Measurements from ENCODE around the gene CD48. TPM values are rescaled to one million over a fixed set of nuclear protein-coding genes. Genes with fewer than 3 reads are reported as not detected.

Gene CD48
- polyA plus RNA-seq, 6 donors from 2014 or later, result 129 to 163 (median 153) TPM

DNA sequence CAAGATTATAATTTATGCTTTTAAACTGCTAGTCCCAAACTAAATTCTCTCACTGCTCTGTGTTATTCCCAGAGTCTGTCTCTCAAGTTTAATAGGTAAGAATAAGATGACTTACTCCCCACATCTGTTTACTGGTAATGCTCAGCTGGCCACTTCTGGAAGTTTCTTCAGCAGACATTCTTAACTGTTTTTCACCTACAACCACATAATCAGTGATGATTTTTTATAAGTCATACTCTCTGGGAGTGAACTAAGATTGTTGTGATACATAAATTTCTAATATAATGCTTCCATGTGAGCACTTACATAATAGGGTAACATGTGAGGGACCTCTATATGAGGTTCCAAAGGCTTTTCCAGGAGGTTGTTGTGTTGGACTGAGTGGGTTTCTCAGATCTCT lies 36.1 kb upstream of the CD48 start:
- Mint-ChIP-seq H3K27me3 (no peaks in the 10 kb centered on the region), H3K4me3 (no peak overlapping the region), H3K9me3 (no peaks in the 10 kb centered on the region), H3K4me1 (peaks cover 16 to 21% (median 20%) of the 10 kb centered on the region in 3 donors), H3K36me3 (no peaks in the 10 kb centered on the region), H3K27ac (peak overlapping the region in 3 of 6 donors; percentile 16 to 32 (median 23))
- DNase-seq, result no peak
- ATAC-seq (ENCODE audit: low read depth in 2 of 2), result no peak

GRCh38 chr1:160746836-160747500 lies 35.3 kb upstream of the CD48 start:
- H3K4me1 Mint-ChIP-seq, result peaks cover 23 to 26% (median 25%) of the 10 kb centered on the region in 3 donors
- H3K27me3 Mint-ChIP-seq, result no peaks in the 10 kb centered on the region
- no peak for ATAC-seq (ENCODE audit: low read depth in 2 of 2)
- peak overlapping the region in 1 of 6 donors; percentile 26 for H3K27ac Mint-ChIP-seq
- no peak overlapping the region for H3K4me3 Mint-ChIP-seq
- no peaks in the 10 kb centered on the region for H3K36me3 Mint-ChIP-seq
- H3K9me3 Mint-ChIP-seq, result no peaks in the 10 kb centered on the region
- DNase-seq, result no peak

- Mint-ChIP-seq H3K4me3 (no peak overlapping the region), H3K27me3 (no peaks in the 10 kb centered on the region), H3K9me3 (no peaks in the 10 kb centered on the region), H3K4me1 (peaks cover 25 to 27% (median 25%) of the 10 kb centered on the region in 3 donors), H3K27ac (peak overlapping the region in 1 of 6 donors; percentile 86), H3K36me3 (peaks cover 0 to 5% of the 10 kb centered on the region in 2 donors)
- DNase-seq (no peak), ATAC-seq (ENCODE audit: low read depth in 2 of 2) (no peak)
Measured at GRCh38 chr1:160745551-160745950, 33.9 kb upstream of the CD48 start.

- Mint-ChIP-seq H3K36me3 (peaks cover 0 to 5% of the 10 kb centered on the region in 2 donors), H3K9me3 (no peaks in the 10 kb centered on the region), H3K27ac (peak overlapping the region in 3 of 6 donors; percentile 15 to 91 (median 86)), H3K27me3 (no peaks in the 10 kb centered on the region), H3K4me1 (peaks cover 19 to 30% (median 20%) of the 10 kb centered on the region in 3 donors), H3K4me3 (no peak overlapping the region)
- ATAC-seq (ENCODE audit: low read depth in 2 of 2) (no peak), DNase-seq (no peak)
Measured at GRCh38 chr1:160744852-160745520, 33.4 kb upstream of the CD48 start.

DNA sequence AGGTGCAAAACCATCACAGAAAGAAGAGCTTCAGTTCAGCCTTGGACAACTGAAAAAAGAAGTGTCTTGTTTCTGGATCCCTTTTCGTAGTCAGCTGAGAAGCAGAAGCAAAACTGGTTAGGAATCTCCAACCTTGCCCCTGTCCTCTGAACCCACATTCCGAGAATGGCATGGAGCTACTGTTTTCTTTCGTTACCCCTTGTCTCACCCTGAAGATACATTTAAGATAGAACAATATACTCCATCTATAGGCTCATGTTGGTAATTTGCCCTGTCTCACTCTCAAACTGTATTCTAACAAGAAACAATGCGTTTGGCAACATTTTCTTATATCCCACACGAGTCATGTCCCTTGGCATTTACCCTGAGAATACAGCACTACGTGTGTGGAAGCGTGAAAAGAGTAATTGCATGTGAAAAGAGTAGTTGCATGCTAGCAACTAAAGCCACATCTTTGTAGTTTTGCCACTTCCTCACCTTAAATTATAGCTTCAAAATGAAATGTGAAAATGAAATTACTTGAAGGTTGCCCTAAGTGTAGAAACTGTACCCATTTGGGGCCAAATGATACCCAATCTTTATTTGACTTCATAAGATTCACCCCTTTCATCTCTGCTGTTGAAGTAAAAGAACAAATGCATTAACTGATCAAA lies 32.7 kb upstream of the CD48 start:
- H3K27me3 Mint-ChIP-seq, result no peaks in the 10 kb centered on the region
- H3K9me3 Mint-ChIP-seq, result no peaks in the 10 kb centered on the region
- DNase-seq, result no peak
- no peak overlapping the region for H3K4me3 Mint-ChIP-seq
- H3K4me1 Mint-ChIP-seq, result peaks cover 21 to 34% (median 21%) of the 10 kb centered on the region in 3 donors
- peak overlapping the region in 2 of 6 donors; percentile 15 to 81 for H3K27ac Mint-ChIP-seq
- peaks cover 0 to 5% of the 10 kb centered on the region in 2 donors for H3K36me3 Mint-ChIP-seq
- no peak for ATAC-seq (ENCODE audit: low read depth in 2 of 2)

- DNase-seq (no peak), ATAC-seq (ENCODE audit: low read depth in 2 of 2) (no peak)
- Mint-ChIP-seq H3K27me3 (no peaks in the 10 kb centered on the region), H3K4me3 (no peak overlapping the region), H3K36me3 (peaks cover 0 to 5% of the 10 kb centered on the region in 2 donors), H3K9me3 (no peaks in the 10 kb centered on the region), H3K4me1 (peaks cover 28 to 43% (median 32%) of the 10 kb centered on the region in 3 donors), H3K27ac (peak overlapping the region in 1 of 6 donors; percentile 65)
Measured at GRCh38 chr1:160743266-160743665, 31.6 kb upstream of the CD48 start.

GRCh38 chr1:160742428-160743127 lies 31.0 kb upstream of the CD48 start:
- Mint-ChIP-seq H3K4me1 (peaks cover 34 to 47% (median 35%) of the 10 kb centered on the region in 3 donors), H3K36me3 (peaks cover 0 to 5% of the 10 kb centered on the region in 2 donors), H3K27me3 (no peaks in the 10 kb centered on the region), H3K27ac (peak overlapping the region in 3 of 6 donors; percentile 4 to 65 (median 48)), H3K4me3 (no peak overlapping the region), H3K9me3 (peaks cover 0 to 1% (median 0%) of the 10 kb centered on the region in 7 donors)
- DNase-seq, result no peak
- no peak for ATAC-seq (ENCODE audit: low read depth in 2 of 2)

- DNase-seq, result no peak
- H3K4me3 Mint-ChIP-seq, result no peak overlapping the region
- peaks cover 0 to 9% (median 7%) of the 10 kb centered on the region in 7 donors for H3K9me3 Mint-ChIP-seq
Measured at GRCh38 chr1:160741612-160742348, 30.2 kb upstream of the CD48 start.

DNA sequence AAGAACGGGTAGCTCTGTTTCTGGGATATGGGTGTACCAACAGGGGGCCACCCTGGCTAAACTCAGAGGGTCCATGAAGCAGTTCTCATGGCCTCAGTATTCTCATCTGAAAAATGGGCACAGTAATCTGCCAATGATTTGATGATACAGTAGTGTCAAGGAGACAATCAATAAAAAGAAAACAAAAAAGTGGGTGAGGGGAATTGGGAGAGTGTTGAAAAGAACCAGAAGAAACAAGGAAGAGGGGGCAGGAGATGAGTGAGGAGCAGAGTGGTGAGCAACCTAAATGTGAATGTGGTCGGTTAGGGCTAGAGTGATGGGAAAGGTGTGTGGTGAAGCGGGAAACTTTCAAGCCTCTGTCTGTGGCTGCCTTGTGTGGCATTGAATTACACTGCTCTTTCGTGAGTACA lies 29.5 kb upstream of the CD48 start:
- Mint-ChIP-seq H3K4me1 (peaks cover 34 to 47% (median 35%) of the 10 kb centered on the region in 3 donors), H3K27ac (peak overlapping the region in 2 of 6 donors; percentile 79 to 99)
- no peak for DNase-seq

More at GRCh38 chr1:160741612-160742348, 30.2 kb upstream of the CD48 start:
- Mint-ChIP-seq H3K27ac (peak overlapping the region in 2 of 6 donors; percentile 61 to 65), H3K36me3 (peaks cover 5% of the 10 kb centered on the region in 2 donors), H3K27me3 (no peaks in the 10 kb centered on the region), H3K4me1 (peaks cover 34 to 47% (median 35%) of the 10 kb centered on the region in 3 donors)
- ATAC-seq (ENCODE audit: low read depth in 2 of 2), result no peak

GRCh38 chr1:160740133-160740688 lies 28.6 kb upstream of the CD48 start:
- peaks cover 0 to 21% (median 16%) of the 10 kb centered on the region in 7 donors for H3K9me3 Mint-ChIP-seq
- peaks cover 5 to 6% of the 10 kb centered on the region in 2 donors for H3K36me3 Mint-ChIP-seq
- H3K4me1 Mint-ChIP-seq, result peaks cover 34 to 47% (median 34%) of the 10 kb centered on the region in 3 donors
- ATAC-seq (ENCODE audit: low read depth in 2 of 2) (no peak), DNase-seq (no peak)
- H3K27me3 Mint-ChIP-seq, result no peaks in the 10 kb centered on the region
- peak overlapping the region in 1 of 8 donors; percentile 13 for H3K4me3 Mint-ChIP-seq
- peak overlapping the region in 2 of 6 donors; percentile 47 to 56 for H3K27ac Mint-ChIP-seq

More for the DNA sequence above, 29.5 kb upstream of the CD48 start:
- no peaks in the 10 kb centered on the region for H3K27me3 Mint-ChIP-seq
- peaks cover 0 to 15% (median 14%) of the 10 kb centered on the region in 7 donors for H3K9me3 Mint-ChIP-seq
- ATAC-seq (ENCODE audit: low read depth in 2 of 2), result no peak
- no peak overlapping the region for H3K4me3 Mint-ChIP-seq
- peaks cover 5 to 6% of the 10 kb centered on the region in 2 donors for H3K36me3 Mint-ChIP-seq

DNA sequence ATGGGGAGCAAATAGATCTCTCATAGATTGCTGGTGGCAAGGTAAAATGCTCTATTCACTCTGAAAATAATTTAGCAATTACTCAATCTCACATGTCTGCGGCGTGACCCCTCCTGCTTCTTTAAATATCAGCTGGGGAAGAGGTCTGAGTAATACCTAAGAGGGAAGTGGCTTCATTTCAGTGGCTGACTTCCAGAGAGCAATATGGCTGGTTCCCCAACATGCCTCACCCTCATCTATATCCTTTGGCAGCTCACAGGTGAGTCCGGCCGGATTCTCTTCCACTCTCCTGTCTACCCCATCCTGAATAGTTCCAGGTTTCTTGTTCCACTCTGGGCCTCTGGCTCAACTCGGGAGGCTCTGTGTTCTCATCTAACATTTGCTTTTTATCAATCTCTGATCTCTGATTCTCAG lies 27.5 kb upstream of the CD48 start, which contains the start of gene SLAMF7:
Gene SLAMF7 (plus strand): TSS at position 150 of the 414 bp plus-strand sequence. CDS start 55 bp downstream, at position 205.
- no peaks in the 10 kb centered on the region for H3K27me3 Mint-ChIP-seq
- ATAC-seq (ENCODE audit: low read depth in 2 of 2) (peak; percentile 85 to 89), DNase-seq (peak; percentile 38)
- peaks cover 5 to 6% of the 10 kb centered on the region in 2 donors for H3K36me3 Mint-ChIP-seq
- peaks cover 28 to 47% (median 34%) of the 10 kb centered on the region in 3 donors for H3K4me1 Mint-ChIP-seq
- H3K4me3 Mint-ChIP-seq, result peak within 1 kb of the TSS in 6 of 8 donors; percentile 20 to 84 (median 58)
- peaks cover 0 to 21% (median 16%) of the 10 kb centered on the region in 7 donors for H3K9me3 Mint-ChIP-seq
- H3K27ac Mint-ChIP-seq, result peak within 1 kb of the TSS; percentile 66 to 92 (median 80)

GRCh38 chr1:160738271-160738670 lies 26.6 kb upstream of the CD48 start:
- Mint-ChIP-seq H3K27me3 (no peaks in the 10 kb centered on the region), H3K9me3 (peaks cover 0 to 21% (median 18%) of the 10 kb centered on the region in 7 donors), H3K27ac (peak overlapping the region in 5 of 6 donors; percentile 4 to 88 (median 66)), H3K4me1 (peaks cover 34 to 49% (median 37%) of the 10 kb centered on the region in 3 donors), H3K4me3 (no peak overlapping the region), H3K36me3 (peaks cover 5 to 6% of the 10 kb centered on the region in 2 donors)
- DNase-seq, result no peak
- ATAC-seq (ENCODE audit: low read depth in 2 of 2), result no peak

Measured in naive B cell (primary cell).